ENCODE data around the gene XXYLT1. TPM values are rescaled to one million over a fixed set of nuclear protein-coding genes. Genes with fewer than 3 reads are reported as not detected.

The XXYLT1 gene
- total and polyA plus RNA-seq, 12 donors, result 6.2 to 14.6 (median 9.3) TPM

GRCh38 chr3:195153653-195154052, 117.3 kb downstream of the XXYLT1 start:
- WGBS, 4 donors, result 86 to 95% (median 90%) methylated on average over 8 of the region's 8 CpGs
- no peaks in the 10 kb centered on the region for H3K36me3 ChIP-seq (replicated peaks in 1 of 2)
- intact Hi-C loops (cut with DNase I), result no loop called here
- DNase-seq, result no peak
- H3K9me3 ChIP-seq (replicated peaks in 1 of 3), result no peaks in the 10 kb centered on the region
- peaks cover 15 to 40% of the 10 kb centered on the region in 2 donors for H3K4me1 ChIP-seq (replicated peaks in 1 of 2)
- peak overlapping the region in 2 of 5 donors; percentile 83 to 90 for H3K27ac ChIP-seq
- H3K4me3 ChIP-seq, result no peak overlapping the region
- TF ChIP-seq CTCF (IDR thresholded peaks at IDR 0.05) (no peak), POLR2A (IDR thresholded peaks at IDR 0.05) (no peak)
- H3K27me3 ChIP-seq, result no peaks in the 10 kb centered on the region

GRCh38 chr3:195153130-195153529, 117.8 kb downstream of the XXYLT1 start:
- H3K27ac ChIP-seq, result peak overlapping the region in 2 of 5 donors; percentile 38 to 47
- peaks cover 15 to 40% of the 10 kb centered on the region in 2 donors for H3K4me1 ChIP-seq (replicated peaks in 1 of 2)
- no peaks in the 10 kb centered on the region for H3K36me3 ChIP-seq (replicated peaks in 1 of 2)
- H3K9me3 ChIP-seq (replicated peaks in 1 of 3), result no peaks in the 10 kb centered on the region
- TF ChIP-seq POLR2A (IDR thresholded peaks at IDR 0.05), result no peak
- TF ChIP-seq CTCF (IDR thresholded peaks at IDR 0.05), result no peak
- intact Hi-C loops (cut with DNase I), result no loop called here
- H3K27me3 ChIP-seq, result no peaks in the 10 kb centered on the region
- no peak for DNase-seq
- WGBS, 4 donors, result 64 to 88% (median 71%) methylated on average over 4 to 7 of the region's 7 CpGs
- no peak overlapping the region for H3K4me3 ChIP-seq

GRCh38 chr3:195151866-195152541, 119.0 kb downstream of the XXYLT1 start:
- DNase-seq, result no peak
- Histone ChIP-seq H3K4me1 (replicated peaks in 1 of 2) (peaks cover 15 to 40% of the 10 kb centered on the region in 2 donors), H3K36me3 (replicated peaks in 1 of 2) (no peaks in the 10 kb centered on the region), H3K27me3 (no peaks in the 10 kb centered on the region), H3K4me3 (no peak overlapping the region), H3K27ac (peak overlapping the region in 2 of 5 donors; percentile 16 to 38), H3K9me3 (replicated peaks in 1 of 3) (no peaks in the 10 kb centered on the region)
- no peak for TF ChIP-seq CTCF (IDR thresholded peaks at IDR 0.05)
- TF ChIP-seq POLR2A (IDR thresholded peaks at IDR 0.05), result no peak
- WGBS, 4 donors, result 86 to 92% (median 88%) methylated on average over 11 of the region's 11 CpGs
- intact Hi-C loops (cut with DNase I), result no loop called here

- H3K4me1 ChIP-seq (replicated peaks in 1 of 2), result peaks cover 15 to 40% of the 10 kb centered on the region in 2 donors
- no peak for TF ChIP-seq POLR2A (IDR thresholded peaks at IDR 0.05)
- no peak for TF ChIP-seq CTCF (IDR thresholded peaks at IDR 0.05)
- no peaks in the 10 kb centered on the region for H3K36me3 ChIP-seq (replicated peaks in 1 of 2)
Observed at GRCh38 chr3:195151402-195151801, 119.6 kb downstream of the XXYLT1 start.

More at GRCh38 chr3:195151402-195151801, 119.6 kb downstream of the XXYLT1 start:
- DNase-seq, result no peak
- Histone ChIP-seq H3K27ac (peak overlapping the region in 2 of 5 donors; percentile 88 to 91), H3K4me3 (no peak overlapping the region), H3K9me3 (replicated peaks in 1 of 3) (no peaks in the 10 kb centered on the region), H3K27me3 (no peaks in the 10 kb centered on the region)
- intact Hi-C loops (cut with DNase I), result no loop called here
- WGBS, 4 donors, result 68 to 76% (median 71%) methylated on average over 3 of the region's 3 CpGs

Measured in adrenal gland (tissue), 12 donors.